ENCODE measurements around the gene INPP5D.

- TF ChIP-seq EP300 (IDR thresholded peaks at IDR 0.05; ENCODE audit: borderline replicate concordance) (no peak), TEAD4 (IDR thresholded peaks at IDR 0.05) (no peak), EGR1 (IDR thresholded peaks at IDR 0.05) (no peak), CREB1 (IDR thresholded peaks at IDR 0.05; ENCODE audit: low read depth) (no peak), CEBPB (IDR thresholded peaks at IDR 0.05) (no peak), YY1 (IDR thresholded peaks at IDR 0.05; ENCODE audit: low read depth) (no peak), REST (IDR thresholded peaks at IDR 0.05; ENCODE audit: low read depth) (no peak), USF1 (IDR thresholded peaks at IDR 0.05) (no peak), TAF1 (IDR thresholded peaks at IDR 0.05; ENCODE audit: low read depth) (no peak), RAD21 (IDR thresholded peaks at IDR 0.05; ENCODE audit: low read depth) (no peak), ZBTB7A (IDR thresholded peaks at IDR 0.05; ENCODE audit: low read depth) (no peak), TCF12 (IDR thresholded peaks at IDR 0.05; ENCODE audit: low read depth) (no peak), NFIC (IDR thresholded peaks at IDR 0.05) (no peak)
- TF ChIP-seq, protein P1, sequence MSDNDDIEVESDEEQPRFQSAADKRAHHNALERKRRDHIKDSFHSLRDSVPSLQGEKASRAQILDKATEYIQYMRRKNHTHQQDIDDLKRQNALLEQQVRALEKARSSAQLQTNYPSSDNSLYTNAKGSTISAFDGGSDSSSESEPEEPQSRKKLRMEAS (IDR thresholded peaks at IDR 0.05), result no peak
Observed at GRCh38 chr2:233042549-233042948, 17.6 kb upstream of the INPP5D start.
